ENCODE results near the gene TGFB1I1.

DNA sequence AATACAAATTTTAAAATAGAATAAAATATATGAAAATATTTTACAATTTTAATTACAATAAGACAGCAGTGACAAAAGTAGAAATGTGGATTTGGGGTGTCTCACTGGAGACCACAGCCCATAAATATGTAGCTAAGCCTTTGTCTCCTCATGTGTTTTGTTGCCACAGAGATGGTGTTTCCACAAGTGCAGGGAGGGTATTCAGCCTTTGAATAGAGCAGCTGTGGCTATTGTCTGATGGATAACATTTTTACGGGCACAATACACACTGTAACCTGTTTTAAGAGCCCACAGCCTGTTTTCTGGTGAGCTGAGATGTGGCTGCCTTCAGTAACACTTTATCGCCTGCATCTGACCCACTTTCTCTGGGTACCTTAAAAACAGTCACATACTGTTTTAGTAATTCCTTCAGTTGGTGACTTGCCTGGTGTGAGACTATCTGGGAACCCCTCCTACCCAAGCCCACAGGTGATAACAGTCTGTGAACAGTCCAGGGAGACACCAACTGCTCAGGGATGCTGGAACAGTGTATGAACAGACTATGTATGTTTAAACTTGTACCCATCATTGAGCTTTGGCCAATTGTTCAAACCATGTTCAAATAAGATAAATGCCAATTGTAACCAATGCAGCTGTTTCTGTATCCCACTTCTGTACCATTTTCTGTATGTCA, 47.9 kb downstream of the TGFB1I1 start:
- no peak for TF ChIP-seq CTCF (IDR thresholded peaks at IDR 0.05; ENCODE audit: low read depth, low read length)
- no peak for TF ChIP-seq EZH2phosphoT487 (IDR thresholded peaks at IDR 0.05; ENCODE audit: low read depth)
